CD14-positive monocyte (primary cell): Measurements from ENCODE around the gene MLXIP. TPM values are rescaled to one million over a fixed set of nuclear protein-coding genes. Genes with fewer than 3 reads are reported as not detected.

ENCODE experiments used
- DNase-seq, 3 donors: peaks; one replicate each; pipeline ENCODE4 v3.0.0-alpha.2; 2011 to 2022
- H2AFZ ChIP-seq: 2 replicates; pipeline ENCODE4 v1.6.0; 2012; ENCODE audit warnings: mild to moderate bottlenecking, low read depth, low read length, inconsistent platforms; ENCODE audit not compliant: insufficient read depth, poor library complexity, severe bottlenecking
- H3K27ac ChIP-seq, 2 donors: 1 replicate in 1 of 2; 2 replicates in 1 of 2; pipeline ENCODE4 v1.5.1; 2012 to 2013; ENCODE audit warnings: low read length in 2 of 2, control low read depth in 1 of 2, inconsistent platforms in 1 of 2, low read depth in 1 of 2, mild to moderate bottlenecking in 1 of 2
- H3K27me3 ChIP-seq, 2 donors: one replicate each; pipeline versions ENCODE4 v1.6.0 to v1.6.1; 2011 to 2013; ENCODE audit warnings: low read length in 2 of 2; ENCODE audit not compliant: control insufficient read depth in 2 of 2, insufficient read depth in 2 of 2
- H3K36me3 ChIP-seq, 2 donors: replicated peaks in 1 of 2; 1 replicate in 1 of 2; 2 replicates in 1 of 2; pipeline versions ENCODE4 v1.5.1 to v1.6.1; 2012 to 2013; ENCODE audit warnings: low read length in 2 of 2, control low read depth in 1 of 2, inconsistent platforms in 1 of 2, mild to moderate bottlenecking in 1 of 2; ENCODE audit not compliant: insufficient read depth in 2 of 2, control insufficient read depth in 1 of 2
- H3K4me1 ChIP-seq, 2 donors: 1 replicate in 1 of 2; 2 replicates in 1 of 2; pipeline versions ENCODE4 v1.5.1 to v1.6.1; 2012 to 2013; ENCODE audit warnings: low read length in 2 of 2, control low read depth in 1 of 2, inconsistent platforms in 1 of 2, mild to moderate bottlenecking in 1 of 2, moderate library complexity in 1 of 2; ENCODE audit not compliant: insufficient read depth in 2 of 2, control insufficient read depth in 1 of 2
- H3K4me2 ChIP-seq: replicated peaks from 2 replicates; pipeline ENCODE3; 2012; ENCODE audit warnings: low read length, moderate library complexity, mild to moderate bottlenecking; ENCODE audit not compliant: poor library complexity, severe bottlenecking; ENCODE audit errors: extremely low read depth
- H3K4me3 ChIP-seq, 3 experiments: fragments of 200-600 bp in 1 of 3; sonication (generic) in 1 of 3; replicated peaks in 1 of 3; 1 replicate in 2 of 3; 2 replicates in 1 of 3; pipeline ENCODE4 v1.5.1; 2011 to 2013; ENCODE audit warnings: low read length in 3 of 3, mild to moderate bottlenecking in 3 of 3, control low read depth in 2 of 3, low read depth in 2 of 3, inconsistent platforms in 1 of 3, moderate library complexity in 1 of 3
- H3K79me2 ChIP-seq: 2 replicates; pipeline ENCODE4 v1.6.0; 2012; ENCODE audit warnings: mild to moderate bottlenecking, control low read depth, inconsistent platforms, low read length, moderate library complexity; ENCODE audit not compliant: insufficient read depth
- H3K9ac ChIP-seq: 2 replicates; pipeline ENCODE4 v1.6.0; 2017; ENCODE audit warnings: low read length, mild to moderate bottlenecking; ENCODE audit not compliant: insufficient read depth, poor library complexity, severe bottlenecking
- H3K9me3 ChIP-seq, 2 donors: replicated peaks in 1 of 2; 1 replicate in 1 of 2; 2 replicates in 1 of 2; pipeline versions ENCODE4 v1.5.1 to v1.6.1; 2012 to 2013; ENCODE audit warnings: low read length in 2 of 2, control low read depth in 1 of 2; ENCODE audit not compliant: control insufficient read depth in 1 of 2, insufficient read depth in 1 of 2
- H4K20me1 ChIP-seq: 2 replicates; pipeline ENCODE4 v1.6.0; 2012; ENCODE audit warnings: mild to moderate bottlenecking, low read length, control low read depth, moderate library complexity; ENCODE audit not compliant: insufficient read depth
- H3K27ac Mint-ChIP-seq, 7 donors: one replicate each; pipeline ENCODE4 v1.8.0; 2020; ENCODE audit warnings: mild to moderate bottlenecking in 7 of 7, mixed read lengths in 7 of 7, moderate library complexity in 6 of 7, inconsistent platforms in 2 of 7
- H3K27me3 Mint-ChIP-seq, 3 donors: one replicate each; pipeline ENCODE4 v1.8.0; 2021 to 2022; ENCODE audit warnings: low read depth in 3 of 3, mild to moderate bottlenecking in 3 of 3, mixed read lengths in 3 of 3, moderate library complexity in 3 of 3, inconsistent platforms in 1 of 3
- H3K36me3 Mint-ChIP-seq, 2 donors: one replicate each; pipeline ENCODE4 v1.8.0; 2020; ENCODE audit warnings: mixed read lengths in 2 of 2, inconsistent platforms in 1 of 2, mild to moderate bottlenecking in 1 of 2
- H3K4me1 Mint-ChIP-seq: one replicate; pipeline ENCODE4 v1.8.0; 2020; ENCODE audit warnings: mild to moderate bottlenecking, mixed read lengths
- H3K4me3 Mint-ChIP-seq, 2 donors: one replicate each; pipeline ENCODE4 v1.8.0; 2020; ENCODE audit warnings: mild to moderate bottlenecking in 2 of 2, mixed read lengths in 2 of 2, moderate library complexity in 1 of 2
- H3K9me3 Mint-ChIP-seq, 7 donors: one replicate each; pipeline ENCODE4 v1.8.0; 2020 to 2022; ENCODE audit warnings: mixed read lengths in 7 of 7, mild to moderate bottlenecking in 6 of 7, moderate library complexity in 6 of 7, inconsistent platforms in 2 of 7
- WGBS: methylation state at CpG from one replicate; pipeline ENCODE4 v1.1.5; 2013; ENCODE audit warnings: missing lambda C conversion rate; ENCODE audit not compliant: insufficient coverage; 5-methylcytosine and 5-hydroxymethylcytosine counted together
- intact Hi-C, 2 donors: fragments of 100-400 bp; cut with micrococcal nuclease; formaldehyde crosslinking; loops; one replicate each; pipeline versions ENCODE4 v1.15.0 to v1.15.1; 2023
- polyA plus RNA-seq, 3 donors: library from polyadenylated mRNA; depleted of rRNA in 1 of 3; unstranded in 2 of 3; stranded (reverse) in 1 of 3; fragments of 300-500 nt in 2 of 3; fragments of >200 nt in 1 of 3; fragmentation: Illumina TruSeq in 2 of 3; gene quantifications; 1 replicate in 2 of 3; 2 replicates in 1 of 3; pipeline ENCODE4 v1.2.3, GENCODE V29; 2012 to 2021
- TF ChIP-seq, protein P1 (sequence below): fragments of 200-600 bp; IDR thresholded peaks from one replicate; pipeline ENCODE4 v1.8.0; 2022; ENCODE audit warnings: antibody characterized with exemption, mild to moderate bottlenecking

Gene MLXIP
- polyA plus RNA-seq, 3 donors: 4.5 to 44.8 (median 4.6) TPM

DNA sequence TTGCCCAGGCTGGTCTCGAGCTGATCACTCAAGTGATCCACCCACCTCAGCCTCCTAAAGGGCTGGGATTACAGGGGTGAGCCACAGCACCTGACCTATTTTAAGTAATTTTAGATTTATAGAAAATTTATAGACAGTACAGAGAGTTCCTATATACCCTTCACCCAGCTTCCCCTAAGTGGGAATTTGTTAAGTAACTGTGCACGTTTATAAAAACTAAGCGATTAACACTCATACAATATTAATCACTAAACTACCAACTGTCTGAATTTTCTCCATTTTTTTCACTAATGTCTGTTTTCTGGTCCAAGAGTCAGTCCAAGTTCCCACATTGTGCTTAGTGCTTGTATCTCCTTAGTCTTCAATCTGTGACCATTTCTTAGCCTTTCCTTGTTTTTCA is 89.9 kb downstream of the MLXIP start:
- Mint-ChIP-seq H3K4me1 (no peaks in the 10 kb centered on the region), H3K27me3 (peaks cover 2 to 5% (median 2%) of the 10 kb centered on the region in 3 donors), H3K4me3 (no peak overlapping the region), H3K9me3 (no peaks in the 10 kb centered on the region), H3K27ac (no peak overlapping the region), H3K36me3 (no peaks in the 10 kb centered on the region)
- Histone ChIP-seq H2AFZ (no peak overlapping the region), H3K4me1 (no peaks in the 10 kb centered on the region), H3K27me3 (no peaks in the 10 kb centered on the region), H3K4me2 (no peak overlapping the region), H3K9me3 (no peaks in the 10 kb centered on the region), H3K9ac (no peak overlapping the region), H4K20me1 (no peaks in the 10 kb centered on the region), H3K27ac (no peak overlapping the region), H3K4me3 (no peak overlapping the region), H3K36me3 (no peaks in the 10 kb centered on the region), H3K79me2 (no peaks in the 10 kb centered on the region)
- TF ChIP-seq, protein P1, sequence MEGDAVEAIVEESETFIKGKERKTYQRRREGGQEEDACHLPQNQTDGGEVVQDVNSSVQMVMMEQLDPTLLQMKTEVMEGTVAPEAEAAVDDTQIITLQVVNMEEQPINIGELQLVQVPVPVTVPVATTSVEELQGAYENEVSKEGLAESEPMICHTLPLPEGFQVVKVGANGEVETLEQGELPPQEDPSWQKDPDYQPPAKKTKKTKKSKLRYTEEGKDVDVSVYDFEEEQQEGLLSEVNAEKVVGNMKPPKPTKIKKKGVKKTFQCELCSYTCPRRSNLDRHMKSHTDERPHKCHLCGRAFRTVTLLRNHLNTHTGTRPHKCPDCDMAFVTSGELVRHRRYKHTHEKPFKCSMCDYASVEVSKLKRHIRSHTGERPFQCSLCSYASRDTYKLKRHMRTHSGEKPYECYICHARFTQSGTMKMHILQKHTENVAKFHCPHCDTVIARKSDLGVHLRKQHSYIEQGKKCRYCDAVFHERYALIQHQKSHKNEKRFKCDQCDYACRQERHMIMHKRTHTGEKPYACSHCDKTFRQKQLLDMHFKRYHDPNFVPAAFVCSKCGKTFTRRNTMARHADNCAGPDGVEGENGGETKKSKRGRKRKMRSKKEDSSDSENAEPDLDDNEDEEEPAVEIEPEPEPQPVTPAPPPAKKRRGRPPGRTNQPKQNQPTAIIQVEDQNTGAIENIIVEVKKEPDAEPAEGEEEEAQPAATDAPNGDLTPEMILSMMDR: no peak
- intact Hi-C loops: no loop called here
- no peak for DNase-seq
- WGBS: no CpG with 5 or more reads among the region's 3 CpGs

DNA sequence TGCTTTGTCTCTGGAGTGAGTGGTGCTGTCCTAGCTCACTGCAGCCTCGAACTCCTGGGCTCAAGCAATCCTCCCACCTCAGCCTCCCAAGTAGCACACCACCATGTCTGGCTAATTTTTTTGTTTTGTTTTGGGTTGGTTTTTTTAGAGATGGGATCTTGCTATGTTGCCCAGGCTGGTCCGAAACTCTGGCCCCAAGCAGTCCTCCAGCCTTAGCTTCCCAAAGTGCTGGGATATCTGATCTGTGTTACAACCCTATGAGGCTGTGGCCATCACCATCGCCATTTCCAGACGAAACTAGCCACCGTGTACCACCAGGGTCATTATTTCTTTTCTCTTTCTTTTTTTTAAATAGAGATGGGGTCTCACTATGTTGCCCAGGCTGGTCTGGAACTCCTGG is 92.8 kb downstream of the MLXIP start:
- no peaks in the 10 kb centered on the region for H3K36me3 Mint-ChIP-seq
- Histone ChIP-seq H4K20me1 (no peaks in the 10 kb centered on the region), H3K79me2 (no peaks in the 10 kb centered on the region), H3K9me3 (no peaks in the 10 kb centered on the region), H3K36me3 (no peaks in the 10 kb centered on the region), H3K9ac (no peak overlapping the region), H3K4me3 (no peak overlapping the region), H3K4me1 (no peaks in the 10 kb centered on the region), H2AFZ (no peak overlapping the region), H3K27ac (no peak overlapping the region), H3K4me2 (no peak overlapping the region), H3K27me3 (no peaks in the 10 kb centered on the region)
- WGBS: no CpG with 5 or more reads among the region's 5 CpGs
- peaks cover 5 to 10% (median 8%) of the 10 kb centered on the region in 3 donors for H3K27me3 Mint-ChIP-seq
- H3K9me3 Mint-ChIP-seq: no peaks in the 10 kb centered on the region
- no peak for DNase-seq
- TF ChIP-seq, protein P1: no peak
- intact Hi-C loops: no loop called here
- H3K27ac Mint-ChIP-seq: no peak overlapping the region
- no peaks in the 10 kb centered on the region for H3K4me1 Mint-ChIP-seq
- no peak overlapping the region for H3K4me3 Mint-ChIP-seq
